ENCODE data around the gene FOLR1.

FOLR1 gene

DNA sequence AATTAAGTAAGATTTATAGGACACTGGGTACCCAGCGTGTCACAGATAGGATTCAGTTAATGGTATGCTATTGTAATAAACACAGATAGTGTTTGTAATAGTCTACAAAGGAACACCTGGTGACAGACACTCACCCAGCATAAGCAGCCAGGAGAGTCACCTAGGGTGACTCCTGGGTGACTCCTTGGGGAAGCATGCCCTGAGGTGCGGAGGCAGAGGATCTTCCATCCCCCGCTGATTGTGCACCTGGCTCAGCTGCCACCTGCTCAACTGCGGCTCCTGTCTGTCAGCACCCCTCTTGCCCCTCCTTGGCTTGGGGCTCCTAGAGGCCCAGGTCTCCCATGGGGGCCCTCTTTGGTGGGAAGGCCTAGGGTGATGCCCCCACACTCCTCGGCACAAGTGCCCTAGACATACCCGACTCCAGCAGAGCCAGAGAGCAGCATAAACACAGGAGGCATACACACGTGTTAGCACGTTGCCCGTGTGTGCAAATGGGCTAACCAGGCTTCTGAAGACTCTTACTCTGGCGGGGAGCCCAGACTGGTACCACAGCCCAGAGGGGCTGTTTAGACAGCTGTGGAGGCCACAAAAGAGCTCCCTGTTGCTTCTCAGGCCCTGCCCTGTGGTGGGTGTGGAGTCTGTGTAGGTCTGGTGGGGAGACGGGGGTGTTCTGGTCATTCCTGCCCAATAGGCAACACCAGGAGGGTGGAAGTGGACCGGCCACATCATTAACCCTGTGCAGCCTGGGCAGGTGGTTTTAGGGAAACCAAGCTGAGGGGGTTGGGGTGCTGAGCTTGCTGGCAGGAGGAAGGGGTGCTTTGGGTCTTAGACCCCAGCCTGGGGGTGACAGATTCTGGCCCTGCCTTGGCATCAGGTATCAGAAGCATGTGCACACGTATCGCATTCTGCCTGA lies 35.6 kb downstream of the FOLR1 start:
- TF ChIP-seq, protein P1, sequence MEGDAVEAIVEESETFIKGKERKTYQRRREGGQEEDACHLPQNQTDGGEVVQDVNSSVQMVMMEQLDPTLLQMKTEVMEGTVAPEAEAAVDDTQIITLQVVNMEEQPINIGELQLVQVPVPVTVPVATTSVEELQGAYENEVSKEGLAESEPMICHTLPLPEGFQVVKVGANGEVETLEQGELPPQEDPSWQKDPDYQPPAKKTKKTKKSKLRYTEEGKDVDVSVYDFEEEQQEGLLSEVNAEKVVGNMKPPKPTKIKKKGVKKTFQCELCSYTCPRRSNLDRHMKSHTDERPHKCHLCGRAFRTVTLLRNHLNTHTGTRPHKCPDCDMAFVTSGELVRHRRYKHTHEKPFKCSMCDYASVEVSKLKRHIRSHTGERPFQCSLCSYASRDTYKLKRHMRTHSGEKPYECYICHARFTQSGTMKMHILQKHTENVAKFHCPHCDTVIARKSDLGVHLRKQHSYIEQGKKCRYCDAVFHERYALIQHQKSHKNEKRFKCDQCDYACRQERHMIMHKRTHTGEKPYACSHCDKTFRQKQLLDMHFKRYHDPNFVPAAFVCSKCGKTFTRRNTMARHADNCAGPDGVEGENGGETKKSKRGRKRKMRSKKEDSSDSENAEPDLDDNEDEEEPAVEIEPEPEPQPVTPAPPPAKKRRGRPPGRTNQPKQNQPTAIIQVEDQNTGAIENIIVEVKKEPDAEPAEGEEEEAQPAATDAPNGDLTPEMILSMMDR (IDR thresholded peaks at IDR 0.05; ENCODE audit: borderline replicate concordance, insufficient read depth, low read depth, low read length) = no peak

DNA sequence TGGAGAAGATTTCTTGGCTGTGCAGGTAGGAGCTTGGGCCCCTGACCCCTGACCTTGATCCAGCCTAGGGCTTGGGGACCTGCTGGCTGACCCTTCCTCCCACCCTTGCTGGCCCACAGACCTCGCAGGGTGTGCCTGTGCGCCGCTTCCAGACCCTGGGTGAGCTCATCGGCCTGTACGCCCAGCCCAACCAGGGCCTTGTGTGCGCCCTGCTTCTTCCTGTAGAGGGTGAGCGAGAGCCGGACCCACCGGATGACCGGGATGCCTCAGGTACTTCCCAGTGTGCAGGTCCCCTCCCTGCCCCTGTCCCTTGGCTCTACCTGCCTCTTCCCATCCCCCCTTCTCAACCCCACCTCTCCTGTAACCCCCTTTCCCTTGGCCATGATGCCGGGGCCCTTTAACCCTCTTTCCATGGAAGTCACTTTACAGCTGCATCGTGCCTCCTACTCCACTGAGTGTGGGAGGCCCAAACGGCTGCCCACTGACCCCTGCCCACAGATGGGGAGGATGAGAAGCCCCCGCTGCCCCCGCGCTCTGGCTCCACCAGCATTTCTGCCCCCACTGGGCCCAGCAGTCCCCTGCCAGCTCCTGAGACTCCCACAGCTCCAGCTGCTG lies 36.4 kb downstream of the FOLR1 start:
- H3K4me3 ChIP-seq (ENCODE audit: low read depth, low read length) = no peak overlapping the region
- TF ChIP-seq, protein P1 (IDR thresholded peaks at IDR 0.05; ENCODE audit: borderline replicate concordance, insufficient read depth, low read depth, low read length) = no peak

More for the DNA sequence above, 35.6 kb downstream of the FOLR1 start:
- H3K4me3 ChIP-seq (ENCODE audit: low read depth, low read length) = no peak overlapping the region

DNA sequence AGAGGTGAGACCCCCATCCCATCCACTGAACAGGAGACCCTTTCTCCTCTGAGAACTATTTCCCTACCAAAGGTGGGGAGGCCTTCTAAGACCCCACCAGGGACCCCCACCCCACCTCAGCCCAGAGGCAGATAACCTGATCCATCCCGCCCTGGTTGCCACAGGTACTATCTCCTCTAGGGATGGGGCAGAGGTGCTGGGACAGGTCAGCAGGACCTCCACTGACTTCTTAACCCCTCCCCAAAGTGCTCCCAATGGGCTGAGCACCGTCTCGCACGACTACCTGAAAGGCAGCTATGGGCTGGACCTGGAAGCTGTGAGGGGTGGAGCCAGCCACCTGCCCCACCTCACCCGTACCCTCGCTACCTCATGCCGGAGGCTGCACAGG lies 36.9 kb downstream of the FOLR1 start:
- H3K4me3 ChIP-seq (ENCODE audit: low read depth, low read length) = no peak overlapping the region
- TF ChIP-seq, protein P1 (IDR thresholded peaks at IDR 0.05; ENCODE audit: borderline replicate concordance, insufficient read depth, low read depth, low read length) = no peak

DNA sequence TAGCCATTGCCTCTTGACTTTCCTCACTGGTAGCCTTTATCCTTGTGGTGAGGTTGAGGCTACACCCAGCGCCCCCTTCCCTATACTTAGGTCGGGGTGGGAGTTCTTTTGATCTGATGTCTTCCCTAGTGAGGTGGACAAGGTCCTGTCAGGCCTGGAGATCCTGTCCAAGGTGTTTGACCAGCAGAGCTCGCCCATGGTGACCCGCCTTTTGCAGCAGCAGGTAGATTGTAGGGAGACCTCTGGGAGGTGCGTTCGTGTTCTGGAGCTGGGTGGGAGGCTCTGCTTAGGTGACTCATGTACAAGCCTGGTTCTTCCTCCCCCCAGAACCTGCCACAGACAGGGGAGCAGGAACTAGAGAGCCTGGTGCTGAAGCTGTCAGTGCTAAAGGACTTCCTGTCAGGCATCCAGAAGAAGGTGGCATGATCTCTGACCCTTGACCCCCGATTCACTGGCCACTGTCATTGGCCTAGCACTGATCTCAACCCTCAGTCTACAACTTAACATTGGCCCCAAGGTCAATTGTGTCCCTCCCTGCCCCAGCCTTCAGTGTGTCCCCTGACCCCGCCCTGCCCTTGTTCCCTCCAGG lies 37.5 kb downstream of the FOLR1 start:
- TF ChIP-seq, protein P1 (IDR thresholded peaks at IDR 0.05; ENCODE audit: borderline replicate concordance, insufficient read depth, low read depth, low read length) = no peak
- no peak overlapping the region for H3K4me3 ChIP-seq (ENCODE audit: low read depth, low read length)

DNA sequence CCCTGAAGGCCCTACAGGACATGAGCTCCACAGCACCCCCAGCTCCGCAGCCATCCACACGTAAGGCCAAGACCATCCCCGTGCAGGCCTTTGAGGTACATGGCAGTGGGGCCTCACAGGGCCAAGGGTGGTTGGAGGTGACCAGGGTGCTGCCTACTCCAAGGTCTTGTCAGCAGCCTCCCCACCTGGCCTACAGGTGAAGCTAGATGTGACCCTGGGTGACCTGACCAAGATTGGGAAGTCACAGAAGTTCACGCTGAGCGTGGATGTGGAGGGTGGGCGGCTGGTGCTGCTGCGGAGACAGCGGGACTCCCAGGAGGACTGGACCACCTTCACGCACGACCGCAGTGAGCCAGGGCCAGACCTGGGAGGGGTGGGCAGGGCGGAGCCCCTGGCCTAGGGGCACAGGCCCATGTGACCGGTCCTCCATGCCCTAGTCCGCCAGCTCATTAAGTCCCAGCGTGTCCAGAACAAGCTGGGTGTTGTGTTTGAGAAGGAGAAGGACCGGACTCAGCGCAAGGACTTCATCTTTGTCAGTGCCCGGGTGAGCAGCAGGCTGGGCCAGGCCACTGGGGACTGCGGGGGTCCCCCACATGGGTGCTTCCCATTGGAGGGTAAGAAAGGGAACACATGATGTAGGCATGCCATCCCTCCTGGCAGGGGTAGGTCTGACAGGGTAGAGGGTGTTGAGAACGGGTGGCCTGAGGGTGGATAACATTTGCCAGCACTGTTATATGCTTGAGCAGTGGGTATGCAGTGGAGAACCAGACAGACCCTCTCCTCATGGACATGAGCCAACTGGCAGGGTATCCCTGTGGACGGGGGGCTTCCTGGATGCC lies 38.2 kb downstream of the FOLR1 start:
- no peak overlapping the region for H3K4me3 ChIP-seq (ENCODE audit: low read depth, low read length)
- TF ChIP-seq, protein P1 (IDR thresholded peaks at IDR 0.05; ENCODE audit: borderline replicate concordance, insufficient read depth, low read depth, low read length) = no peak

DNA sequence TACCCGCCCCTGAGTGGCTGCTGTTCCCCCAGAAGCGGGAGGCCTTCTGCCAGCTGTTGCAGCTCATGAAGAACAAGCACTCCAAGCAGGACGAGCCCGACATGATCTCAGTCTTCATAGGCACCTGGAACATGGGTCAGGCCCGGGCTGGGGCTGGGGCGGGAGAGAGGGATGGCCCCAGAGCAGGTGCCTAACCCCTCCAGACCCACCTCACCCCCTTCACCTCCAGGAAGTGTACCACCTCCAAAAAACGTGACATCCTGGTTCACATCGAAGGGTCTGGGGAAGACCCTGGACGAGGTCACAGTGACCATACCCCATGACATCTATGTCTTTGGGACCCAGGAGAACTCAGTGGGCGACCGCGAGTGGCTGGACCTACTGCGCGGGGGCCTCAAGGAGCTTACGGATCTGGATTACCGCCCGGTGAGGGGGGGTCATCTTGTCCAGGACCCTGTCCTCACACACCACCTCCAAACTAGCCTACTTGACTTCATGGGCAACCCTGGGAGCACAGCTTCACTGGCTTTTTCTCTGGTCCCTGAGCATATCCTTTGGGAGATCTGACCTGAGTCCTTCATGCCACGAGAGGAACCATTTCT lies 38.9 kb downstream of the FOLR1 start:
- TF ChIP-seq, protein P1 (IDR thresholded peaks at IDR 0.05; ENCODE audit: borderline replicate concordance, insufficient read depth, low read depth, low read length) = no peak
- H3K4me3 ChIP-seq (ENCODE audit: low read depth, low read length) = no peak overlapping the region
